Measurements from ENCODE around the gene PMIS2.

- TF ChIP-seq CTCF (IDR thresholded peaks at IDR 0.05; ENCODE audit: low read depth, low read length) (no peak), POLR2A (IDR thresholded peaks at IDR 0.05; ENCODE audit: extremely low read depth, insufficient read length) (no peak), MYC (IDR thresholded peaks at IDR 0.05; ENCODE audit: low read depth, low read length) (no peak)
These were observed 40.1 kb upstream of the PMIS2 start for GRCh38 chr19:35545855-35546381.

All from NB4 (cell line).